GM18526 (cell line): ENCODE data around the gene ZNRF3.

Source experiments
- POLR2A ChIP-seq: IDR thresholded peaks from 3 replicates; pipeline ENCODE4 v1.6.1; 2011; ENCODE audit not compliant: insufficient read length; ENCODE audit errors: extremely low read depth

The ZNRF3 gene

GRCh38 chr22:29093501-29094300 lies 210.3 kb downstream of the ZNRF3 start:
- no peak for TF ChIP-seq POLR2A

- TF ChIP-seq POLR2A: no peak
Observed at GRCh38 chr22:29095459-29095858, 212.1 kb downstream of the ZNRF3 start.

DNA sequence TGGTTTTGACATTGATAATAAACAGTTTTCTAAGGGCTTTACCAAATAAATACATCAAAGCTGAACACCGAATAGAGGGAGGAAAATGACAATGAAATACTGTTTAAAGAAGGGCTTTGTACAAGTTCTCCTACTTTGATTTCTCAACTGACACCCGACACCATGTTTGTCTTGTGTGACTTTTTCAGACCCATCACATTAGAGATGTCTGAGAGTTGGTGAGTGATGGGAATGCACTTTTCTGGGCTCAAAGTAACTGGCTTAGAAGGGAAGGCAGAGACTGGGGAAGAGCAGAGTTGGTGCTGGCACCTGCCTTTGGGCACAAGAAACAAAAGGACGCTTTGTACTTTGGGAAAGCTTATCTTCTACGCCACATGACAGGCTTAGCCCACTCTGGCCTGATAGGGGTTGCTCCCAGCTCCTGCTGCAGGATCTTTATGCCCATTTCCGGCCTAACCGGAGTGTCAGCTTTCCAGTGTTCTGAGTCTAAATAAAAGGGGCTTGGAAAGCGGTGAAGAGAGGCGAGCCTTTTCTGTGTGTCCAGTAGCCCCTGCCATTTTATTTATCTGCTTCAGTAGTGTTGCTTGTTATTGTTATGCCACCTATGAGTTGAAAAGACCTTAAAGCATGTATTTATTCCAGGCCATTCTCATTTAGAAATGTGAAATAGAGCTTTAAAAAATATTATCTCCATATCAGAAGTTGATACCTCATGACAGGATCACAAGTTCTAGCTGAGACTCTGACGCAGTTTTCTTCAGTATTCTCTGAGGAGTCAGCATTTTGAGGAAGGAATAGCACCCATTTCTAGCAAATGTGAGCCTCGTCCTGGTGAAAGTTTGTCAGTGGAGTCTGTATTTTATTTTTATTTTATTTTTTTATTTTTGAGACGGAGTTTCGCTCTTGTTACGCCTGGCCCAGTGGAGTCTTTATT lies 213.6 kb downstream of the ZNRF3 start:
- TF ChIP-seq POLR2A: no peak

DNA sequence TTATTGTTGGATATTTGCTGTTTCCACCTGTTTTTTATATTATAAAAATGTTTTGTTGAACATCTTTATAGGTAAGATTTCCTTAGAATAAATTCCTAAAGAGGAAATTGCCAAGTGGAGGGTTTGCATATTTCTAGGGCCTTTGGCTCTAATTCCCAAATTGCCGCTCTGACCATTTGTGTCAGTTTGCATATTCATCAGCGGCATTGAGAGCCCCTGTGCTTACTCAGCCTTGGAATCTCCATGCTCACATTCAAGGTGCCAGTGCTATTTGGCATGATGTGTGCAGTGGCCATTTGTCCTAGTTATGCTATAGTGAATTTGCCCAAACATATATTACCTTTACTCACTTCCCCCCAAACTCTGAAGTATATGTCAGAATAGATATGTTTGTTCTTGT lies 214.9 kb downstream of the ZNRF3 start:
- TF ChIP-seq POLR2A: no peak

- TF ChIP-seq POLR2A: no peak
Observed at GRCh38 chr22:29102300-29102699, 218.9 kb downstream of the ZNRF3 start.

GRCh38 chr22:29103121-29103520 lies 219.7 kb downstream of the ZNRF3 start:
- no peak for TF ChIP-seq POLR2A

- TF ChIP-seq POLR2A: no peak
Observed at GRCh38 chr22:29105468-29105867, 222.1 kb downstream of the ZNRF3 start.

DNA sequence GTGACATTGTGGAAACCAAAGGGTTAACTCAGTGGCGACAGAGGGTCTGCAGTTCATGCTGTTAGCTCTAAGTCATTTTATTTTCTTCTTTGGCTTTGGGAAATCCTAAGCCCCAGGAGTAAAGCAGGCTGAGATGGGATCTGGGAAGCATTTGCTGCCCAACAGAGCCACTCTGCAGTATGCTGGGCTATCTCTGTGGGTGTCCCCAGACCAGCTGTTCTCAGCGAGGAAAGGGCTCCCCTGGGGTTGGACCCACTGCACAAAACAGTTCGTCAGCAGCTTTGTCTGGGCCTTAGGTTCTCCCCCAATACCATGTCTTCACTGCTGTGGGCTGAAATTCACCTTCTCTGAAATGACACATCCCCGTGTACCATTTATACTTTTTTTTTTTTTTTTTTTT lies 223.5 kb downstream of the ZNRF3 start:
- TF ChIP-seq POLR2A: no peak
